Calu3 (cell line): ENCODE measurements around the gene ZNF425. TPM values are rescaled to one million over a fixed set of nuclear protein-coding genes. Genes with fewer than 3 reads are reported as not detected.

ENCODE experiments used
- BruUV-seq: library from RNA; stranded (reverse); fragments of 400-500 nt; replicated peaks from 2 replicates; lab custom pipeline; 2021; lab: Mats Ljungman, UMichigan
- CTCF ChIA-PET: fragments of 300-600 bp; sonication (Branson Sonifier 250); formaldehyde crosslinking; loops from one replicate; lab custom pipeline; 2022; ENCODE audit warnings: antibody characterized with exemption; lab: Charles Lee
- DNase-seq: peaks from one replicate; pipeline ENCODE4 v3.0.0; 2022
- H3K27ac Mint-ChIP-seq: one replicate; pipeline ENCODE4 v1.8.0; 2022; ENCODE audit warnings: mixed read lengths; ENCODE audit not compliant: unreplicated experiment
- H3K27me3 Mint-ChIP-seq: one replicate; pipeline ENCODE4 v1.8.0; 2022; ENCODE audit warnings: mixed read lengths; ENCODE audit not compliant: unreplicated experiment
- H3K36me3 Mint-ChIP-seq: one replicate; pipeline ENCODE4 v1.8.0; 2022; ENCODE audit warnings: mild to moderate bottlenecking, moderate library complexity, mixed read lengths; ENCODE audit not compliant: insufficient read depth, unreplicated experiment
- H3K4me1 Mint-ChIP-seq: one replicate; pipeline ENCODE4 v1.8.0; 2022; ENCODE audit warnings: mild to moderate bottlenecking, low read depth, mixed read lengths; ENCODE audit not compliant: unreplicated experiment
- H3K4me3 Mint-ChIP-seq: one replicate; pipeline ENCODE4 v1.8.0; 2022; ENCODE audit warnings: mild to moderate bottlenecking, low read depth, moderate library complexity, mixed read lengths; ENCODE audit not compliant: unreplicated experiment
- H3K9me3 Mint-ChIP-seq: one replicate; pipeline ENCODE4 v1.8.0; 2022; ENCODE audit warnings: low read depth, mixed read lengths; ENCODE audit not compliant: unreplicated experiment
- CTCF ChIP-seq: fragments of 200-600 bp; IDR thresholded peaks from one replicate; pipeline ENCODE4 v1.8.0; 2022; ENCODE audit warnings: antibody characterized with exemption; ENCODE audit not compliant: unreplicated experiment
- intact Hi-C: fragments of 100-400 bp; cut with micrococcal nuclease; formaldehyde crosslinking; loops from one replicate; pipeline ENCODE4 v1.10.0; 2022; ENCODE audit not compliant: unreplicated experiment
- total RNA-seq: library from RNA; stranded (reverse); gene quantifications from 2 replicates; pipeline ENCODE4 v1.2.3, GENCODE V29; 2022

ZNF425 gene
- total RNA-seq, 1 experiment from 2014 or later, result 1.5 TPM

- H3K9me3 Mint-ChIP-seq, result peaks cover 3% of the 10 kb centered on the region
- H3K27ac Mint-ChIP-seq, result no peak overlapping the region
- CTCF ChIA-PET, result interaction anchor here (0.7 to 1.2 kb wide), 2 partner anchors 16 to 21 kb away, joined by 3 to 4 read pairs; no protein-coding TSS in a partner anchor
- BruUV-seq, result no TSS peak
- TF ChIP-seq CTCF, result no peak
- DNase-seq, result no peak
- H3K27me3 Mint-ChIP-seq, result no peaks in the 10 kb centered on the region
- intact Hi-C loops, result no loop called here
- H3K4me3 Mint-ChIP-seq, result no peak overlapping the region
- H3K36me3 Mint-ChIP-seq, result peaks cover 20% of the 10 kb centered on the region
- H3K4me1 Mint-ChIP-seq, result peaks cover 20% of the 10 kb centered on the region
These were observed 38.7 kb downstream of the ZNF425 start for GRCh38 chr7:149087376-149087775.

- DNase-seq, result no peak
- no peak overlapping the region for H3K27ac Mint-ChIP-seq
- peaks cover 10% of the 10 kb centered on the region for H3K4me1 Mint-ChIP-seq
- no peaks in the 10 kb centered on the region for H3K27me3 Mint-ChIP-seq
- no peak for TF ChIP-seq CTCF
- H3K36me3 Mint-ChIP-seq, result peaks cover 12% of the 10 kb centered on the region
- peaks cover 3% of the 10 kb centered on the region for H3K9me3 Mint-ChIP-seq
- no TSS peak for BruUV-seq
- no peak overlapping the region for H3K4me3 Mint-ChIP-seq
- CTCF ChIA-PET, result no interaction called here
- intact Hi-C loops, result no loop called here
These were observed 40.3 kb downstream of the ZNF425 start for GRCh38 chr7:149085866-149086265.

GRCh38 chr7:149084407-149084806 is 41.7 kb downstream of the ZNF425 start:
- Mint-ChIP-seq H3K27ac (no peak overlapping the region), H3K9me3 (peaks cover 3% of the 10 kb centered on the region), H3K4me3 (no peak overlapping the region), H3K36me3 (no peaks in the 10 kb centered on the region), H3K4me1 (no peaks in the 10 kb centered on the region), H3K27me3 (no peaks in the 10 kb centered on the region)
- no peak for TF ChIP-seq CTCF
- CTCF ChIA-PET, result no interaction called here
- no peak for DNase-seq
- BruUV-seq, result no TSS peak
- intact Hi-C loops, result no loop called here

- CTCF ChIA-PET, result no interaction called here
- peaks cover under 1% of the 10 kb centered on the region for H3K36me3 Mint-ChIP-seq
- TF ChIP-seq CTCF, result no peak
These were observed 44.2 kb downstream of the ZNF425 start for GRCh38 chr7:149081914-149082313.

More at GRCh38 chr7:149081914-149082313, 44.2 kb downstream of the ZNF425 start:
- no peak for DNase-seq
- H3K4me3 Mint-ChIP-seq, result no peak overlapping the region
- H3K9me3 Mint-ChIP-seq, result peaks cover 3% of the 10 kb centered on the region
- BruUV-seq, result no TSS peak
- H3K27me3 Mint-ChIP-seq, result no peaks in the 10 kb centered on the region
- intact Hi-C loops, result no loop called here
- H3K4me1 Mint-ChIP-seq, result no peaks in the 10 kb centered on the region
- no peak overlapping the region for H3K27ac Mint-ChIP-seq
